ENCODE data around the gene LECT2.

The LECT2 gene

GRCh38 chr5:135905144-135905543 lies 49.6 kb downstream of the LECT2 start:
- no peak overlapping the region for H3K4me3 ChIP-seq (ENCODE audit: low read depth, low read length)
- TF ChIP-seq POLR2A (IDR thresholded peaks at IDR 0.05; ENCODE audit: extremely low read depth, insufficient read length) (no peak), CTCF (IDR thresholded peaks at IDR 0.05; ENCODE audit: low read depth, low read length) (no peak), MYC (IDR thresholded peaks at IDR 0.05; ENCODE audit: low read depth, low read length) (no peak)
- TF ChIP-seq, protein P1, sequence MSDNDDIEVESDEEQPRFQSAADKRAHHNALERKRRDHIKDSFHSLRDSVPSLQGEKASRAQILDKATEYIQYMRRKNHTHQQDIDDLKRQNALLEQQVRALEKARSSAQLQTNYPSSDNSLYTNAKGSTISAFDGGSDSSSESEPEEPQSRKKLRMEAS (IDR thresholded peaks at IDR 0.05; ENCODE audit: low read depth, low read length) = no peak
- no peak for DNase-seq (ENCODE audit: low read depth)

GRCh38 chr5:135901633-135902032 lies 53.1 kb downstream of the LECT2 start:
- TF ChIP-seq CTCF (IDR thresholded peaks at IDR 0.05; ENCODE audit: low read depth, low read length) = no peak
- no peak for TF ChIP-seq MYC (IDR thresholded peaks at IDR 0.05; ENCODE audit: low read depth, low read length)
- no peak for TF ChIP-seq POLR2A (IDR thresholded peaks at IDR 0.05; ENCODE audit: extremely low read depth, insufficient read length)
- no peak overlapping the region for H3K4me3 ChIP-seq (ENCODE audit: low read depth, low read length)
- no peak for DNase-seq (ENCODE audit: low read depth)

DNA sequence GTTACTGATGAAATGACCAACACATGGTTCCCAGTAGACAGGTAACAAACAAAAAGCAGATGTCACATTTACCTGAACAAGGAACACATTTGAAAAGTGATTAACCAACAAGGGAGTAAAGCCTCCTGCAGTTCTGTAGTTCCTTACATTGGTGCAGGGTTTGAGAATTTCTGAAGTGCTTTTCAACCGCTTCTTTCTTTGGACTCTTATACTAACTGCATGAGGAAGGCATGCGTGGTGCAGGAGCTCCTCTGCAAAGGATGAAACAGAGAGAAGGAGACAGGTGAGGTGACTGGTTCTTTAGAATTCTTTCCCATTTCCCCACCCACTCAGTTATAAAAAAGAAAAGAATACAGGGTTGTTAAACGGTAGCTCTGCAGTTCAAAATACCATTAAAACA lies 54.5 kb downstream of the LECT2 start:
- no peak overlapping the region for H3K4me3 ChIP-seq (ENCODE audit: low read depth, low read length)
- TF ChIP-seq POLR2A (IDR thresholded peaks at IDR 0.05; ENCODE audit: extremely low read depth, insufficient read length) = no peak
- TF ChIP-seq, protein P1 (IDR thresholded peaks at IDR 0.05; ENCODE audit: low read depth, low read length) = no peak
- DNase-seq (ENCODE audit: low read depth) = no peak

GRCh38 chr5:135898651-135899050 lies 56.1 kb downstream of the LECT2 start:
- no peak overlapping the region for H3K4me3 ChIP-seq (ENCODE audit: low read depth, low read length)
- no peak for DNase-seq (ENCODE audit: low read depth)
- no peak for TF ChIP-seq POLR2A (IDR thresholded peaks at IDR 0.05; ENCODE audit: extremely low read depth, insufficient read length)
- TF ChIP-seq MYC (IDR thresholded peaks at IDR 0.05; ENCODE audit: low read depth, low read length) = no peak
- TF ChIP-seq CTCF (IDR thresholded peaks at IDR 0.05; ENCODE audit: low read depth, low read length) = no peak
- TF ChIP-seq, protein P1 (IDR thresholded peaks at IDR 0.05; ENCODE audit: low read depth, low read length) = no peak
